GM19099 (cell line): ENCODE measurements around the gene CDC25B.

Experiments used
- POLR2A ChIP-seq: IDR thresholded peaks from 3 replicates; pipeline ENCODE4 v1.6.1; 2011; ENCODE audit warnings: low read depth; ENCODE audit not compliant: insufficient read length; ENCODE audit errors: extremely low read depth

The CDC25B gene

GRCh38 chr20:3795511-3796468 is at the start of gene CDC25B:
TSS of gene CDC25B (plus strand) at chr20:3796310. CDS start at chr20:3796532, 222 bp downstream.
- peak; percentile 61 for TF ChIP-seq POLR2A

GRCh38 chr20:3747471-3747870 is 48.6 kb upstream of the CDC25B start:
- TF ChIP-seq POLR2A = no peak

- TF ChIP-seq POLR2A = no peak
These were observed 48.0 kb upstream of the CDC25B start for GRCh38 chr20:3748073-3748472.

- TF ChIP-seq POLR2A = no peak
These were observed 46.9 kb upstream of the CDC25B start for GRCh38 chr20:3749087-3749688.

- TF ChIP-seq POLR2A = no peak
These were observed 46.2 kb upstream of the CDC25B start for GRCh38 chr20:3749689-3750531.

- no peak for TF ChIP-seq POLR2A
These were observed 44.8 kb upstream of the CDC25B start for GRCh38 chr20:3751305-3751674.

- TF ChIP-seq POLR2A = no peak
These were observed 44.3 kb upstream of the CDC25B start for GRCh38 chr20:3751675-3752385.

- no peak for TF ChIP-seq POLR2A
These were observed 43.7 kb upstream of the CDC25B start for GRCh38 chr20:3752386-3752759.

- no peak for TF ChIP-seq POLR2A
These were observed 43.0 kb upstream of the CDC25B start for GRCh38 chr20:3753098-3753497.

- TF ChIP-seq POLR2A = no peak
These were observed 42.4 kb upstream of the CDC25B start for GRCh38 chr20:3753501-3754275.

- no peak for TF ChIP-seq POLR2A
These were observed 41.9 kb upstream of the CDC25B start for GRCh38 chr20:3754276-3754630.

GRCh38 chr20:3755269-3755668 is 40.8 kb upstream of the CDC25B start:
- no peak for TF ChIP-seq POLR2A

- no peak for TF ChIP-seq POLR2A
These were observed 40.2 kb upstream of the CDC25B start for GRCh38 chr20:3755814-3756480.

- no peak for TF ChIP-seq POLR2A
These were observed 38.8 kb upstream of the CDC25B start for GRCh38 chr20:3757268-3757667.

GRCh38 chr20:3758566-3758965 is 37.5 kb upstream of the CDC25B start:
- TF ChIP-seq POLR2A = no peak
